Midbrain (tissue), 1 donor: Measurements from ENCODE around the gene CALHM1.
"Not testable (repeated sequence)": the region's sequence is repeated elsewhere in the genome, so short reads cannot be mapped to it uniquely, and the experiment has no call there.

ENCODE experiments used
- DNase-seq: peaks from one replicate; lab custom pipeline; 2025; lab: John Stamatoyannopoulos, UW

CALHM1 gene, protein sequence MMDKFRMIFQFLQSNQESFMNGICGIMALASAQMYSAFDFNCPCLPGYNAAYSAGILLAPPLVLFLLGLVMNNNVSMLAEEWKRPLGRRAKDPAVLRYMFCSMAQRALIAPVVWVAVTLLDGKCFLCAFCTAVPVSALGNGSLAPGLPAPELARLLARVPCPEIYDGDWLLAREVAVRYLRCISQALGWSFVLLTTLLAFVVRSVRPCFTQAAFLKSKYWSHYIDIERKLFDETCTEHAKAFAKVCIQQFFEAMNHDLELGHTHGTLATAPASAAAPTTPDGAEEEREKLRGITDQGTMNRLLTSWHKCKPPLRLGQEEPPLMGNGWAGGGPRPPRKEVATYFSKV

GRCh38 chr10:103458720-103459119, at the start of gene CALHM1:
TSS of gene CALHM1 (minus strand) at chr10:103458900. CDS start at chr10:103458751, 149 bp downstream.
- DNase-seq = no peak

GRCh38 chr10:103507235-103508191, 48.8 kb upstream of the CALHM1 start:
- no peak for DNase-seq

DNA sequence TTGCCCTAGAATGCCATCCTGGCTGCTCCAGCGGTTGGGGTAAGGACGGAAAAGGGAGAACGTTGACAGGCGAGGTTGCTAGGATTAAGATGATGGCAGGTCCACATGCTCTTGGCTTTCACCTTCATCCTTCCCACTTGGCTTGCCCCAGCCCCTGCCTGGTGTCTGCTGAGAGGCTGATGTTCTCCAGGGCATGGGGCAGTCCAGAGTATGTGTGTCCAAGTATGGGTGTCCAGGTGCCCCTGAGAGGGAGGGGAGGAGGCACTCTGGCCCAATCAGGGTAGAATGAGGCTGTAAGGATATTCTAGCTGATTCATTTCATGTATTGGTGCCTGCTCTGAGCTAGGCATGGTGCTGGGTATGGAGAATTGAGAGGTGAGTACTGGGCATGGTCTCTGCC, 47.4 kb upstream of the CALHM1 start:
- no peak for DNase-seq

GRCh38 chr10:103504181-103504783, 45.6 kb upstream of the CALHM1 start:
- no peak for DNase-seq

DNA sequence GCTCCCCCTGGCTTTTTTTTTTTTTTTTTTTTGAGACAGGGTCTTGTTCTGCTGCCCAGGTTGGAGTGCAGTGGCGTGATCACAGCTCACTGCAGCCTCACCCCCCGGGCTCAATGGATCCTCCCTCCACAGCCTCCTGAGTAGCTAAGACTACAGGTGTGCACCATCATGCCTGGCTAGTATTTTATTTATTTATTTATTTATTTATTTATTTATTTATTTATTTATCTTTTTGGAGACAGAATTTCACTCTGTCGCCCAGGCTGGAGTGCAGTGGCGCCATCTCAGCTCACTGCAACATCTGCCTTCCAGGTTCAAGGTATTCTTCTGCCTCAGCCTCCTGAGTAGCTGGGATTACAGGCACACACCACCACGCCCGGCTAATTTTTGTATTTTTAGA, 45.1 kb upstream of the CALHM1 start:
- DNase-seq = not testable (repeated sequence)

- DNase-seq = no peak
These were observed 44.4 kb upstream of the CALHM1 start for GRCh38 chr10:103502849-103503660.

DNA sequence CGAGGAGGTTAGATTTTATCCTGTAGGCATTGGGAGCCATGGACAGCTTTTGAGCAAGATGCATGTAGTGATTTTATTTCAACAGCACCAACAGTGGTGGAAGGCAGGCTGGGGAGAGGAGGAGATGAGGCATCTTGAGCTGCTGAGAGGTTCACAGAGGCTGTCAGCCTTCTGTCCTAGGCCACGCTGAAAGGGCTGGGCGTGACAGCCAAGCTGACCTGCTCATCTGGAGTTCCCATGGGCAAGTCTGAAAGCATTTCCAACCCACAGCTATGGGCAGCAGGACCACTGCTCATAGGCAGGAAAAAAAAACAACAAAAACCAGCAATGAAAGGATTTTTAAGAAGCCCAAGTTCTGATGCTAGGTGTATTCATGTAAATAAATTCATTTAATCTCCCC, 42.5 kb upstream of the CALHM1 start:
- DNase-seq = no peak

DNA sequence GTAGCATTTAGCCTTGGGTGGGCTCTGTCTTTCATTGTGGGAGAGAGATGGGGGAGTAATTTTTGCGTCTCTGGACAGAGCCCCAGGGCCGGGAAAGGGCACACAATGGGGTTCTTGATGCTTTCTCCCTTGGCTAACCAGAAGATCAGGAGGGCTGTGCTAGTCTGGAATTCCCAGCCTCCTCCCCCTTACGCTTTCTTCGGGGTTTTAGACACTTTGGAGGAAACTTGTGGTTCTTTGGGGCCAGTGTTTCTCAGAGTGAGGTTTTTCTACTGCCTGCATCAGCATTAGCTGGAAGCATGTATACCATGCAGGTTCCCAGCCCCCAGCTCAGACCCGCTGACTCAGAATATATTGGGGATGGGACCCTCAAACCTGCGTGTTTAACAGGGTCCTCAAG, 41.8 kb upstream of the CALHM1 start:
- DNase-seq = no peak

DNA sequence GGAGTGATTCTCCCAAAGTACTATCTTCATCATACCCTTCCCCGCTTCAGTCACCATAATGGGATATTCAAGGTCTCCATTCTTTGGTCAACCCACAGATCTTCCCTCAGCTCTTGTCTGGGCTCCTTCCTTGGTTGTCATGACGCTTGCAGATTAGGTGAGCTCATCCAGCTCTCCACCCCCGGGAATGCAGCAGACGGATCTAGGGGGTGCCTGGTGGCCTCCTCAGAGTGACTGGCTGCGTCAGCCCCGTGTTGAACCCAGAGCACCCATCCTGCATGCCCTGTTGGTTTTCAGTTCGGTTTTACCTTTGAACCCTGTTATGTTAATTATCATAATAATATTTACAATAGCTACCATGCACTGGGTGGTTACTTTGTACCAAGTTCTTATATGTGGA, 41.2 kb upstream of the CALHM1 start:
- DNase-seq = no peak

GRCh38 chr10:103498936-103499638, 40.4 kb upstream of the CALHM1 start:
- DNase-seq = no peak

GRCh38 chr10:103497161-103497915, 38.6 kb upstream of the CALHM1 start:
- no peak for DNase-seq

DNA sequence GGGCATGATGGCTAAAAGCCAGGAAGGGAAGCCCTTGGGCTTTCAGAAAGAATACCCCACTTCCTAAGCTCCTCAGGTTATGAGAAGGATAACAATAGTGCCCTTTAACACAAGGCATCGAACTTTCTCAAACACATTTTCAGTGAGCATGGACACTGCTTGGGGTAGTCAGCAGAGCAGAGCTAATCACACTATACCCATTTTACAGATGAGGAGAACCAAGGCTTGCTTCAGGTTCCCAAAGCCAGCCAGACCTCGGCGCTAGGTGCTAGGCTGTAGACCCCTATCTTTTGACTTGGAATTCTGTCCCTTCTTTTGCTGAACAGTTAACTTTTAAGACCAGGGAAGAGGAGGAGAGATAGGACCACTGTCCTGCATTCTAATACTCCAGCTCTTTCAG, 36.6 kb upstream of the CALHM1 start:
- DNase-seq = no peak

GRCh38 chr10:103493916-103494877, 35.5 kb upstream of the CALHM1 start:
- no peak for DNase-seq

- peak; percentile 23 for DNase-seq
These were observed 34.7 kb upstream of the CALHM1 start, which contains the start of gene NEURL1 for GRCh38 chr10:103493362-103493915. TSS of gene NEURL1 (plus strand) at chr10:103493705. CDS start at chr10:103494388, 683 bp downstream.

DNA sequence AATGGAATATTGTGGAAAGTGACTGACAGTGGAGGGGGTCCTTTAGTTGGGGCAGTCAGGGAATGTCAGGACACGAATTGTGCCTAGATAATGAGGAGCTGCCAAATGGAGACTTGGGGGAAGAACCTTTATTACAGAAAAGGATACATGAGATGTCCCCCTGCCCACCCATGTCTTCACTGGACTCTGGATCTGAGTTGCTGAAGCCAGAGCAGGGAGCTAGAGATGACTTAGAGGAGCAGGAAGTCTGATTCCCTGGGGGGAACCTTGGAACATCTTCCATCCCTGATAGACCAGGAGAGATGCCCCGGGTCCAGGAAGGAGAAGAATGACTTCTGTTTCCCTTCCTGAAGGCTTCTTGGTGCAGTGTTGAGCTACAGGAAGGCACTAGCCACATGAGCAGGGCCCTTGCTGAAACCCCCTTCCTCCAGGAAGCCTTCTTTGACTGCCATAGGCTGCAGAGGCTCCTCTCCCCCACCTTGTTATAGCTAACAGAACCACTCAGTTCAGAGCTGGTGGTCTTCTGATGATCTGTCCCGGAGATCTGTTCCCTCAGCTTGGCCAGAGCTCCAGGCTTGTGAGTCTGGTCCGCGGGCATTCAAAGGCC, 34.1 kb upstream of the CALHM1 start:
- no peak for DNase-seq

DNA sequence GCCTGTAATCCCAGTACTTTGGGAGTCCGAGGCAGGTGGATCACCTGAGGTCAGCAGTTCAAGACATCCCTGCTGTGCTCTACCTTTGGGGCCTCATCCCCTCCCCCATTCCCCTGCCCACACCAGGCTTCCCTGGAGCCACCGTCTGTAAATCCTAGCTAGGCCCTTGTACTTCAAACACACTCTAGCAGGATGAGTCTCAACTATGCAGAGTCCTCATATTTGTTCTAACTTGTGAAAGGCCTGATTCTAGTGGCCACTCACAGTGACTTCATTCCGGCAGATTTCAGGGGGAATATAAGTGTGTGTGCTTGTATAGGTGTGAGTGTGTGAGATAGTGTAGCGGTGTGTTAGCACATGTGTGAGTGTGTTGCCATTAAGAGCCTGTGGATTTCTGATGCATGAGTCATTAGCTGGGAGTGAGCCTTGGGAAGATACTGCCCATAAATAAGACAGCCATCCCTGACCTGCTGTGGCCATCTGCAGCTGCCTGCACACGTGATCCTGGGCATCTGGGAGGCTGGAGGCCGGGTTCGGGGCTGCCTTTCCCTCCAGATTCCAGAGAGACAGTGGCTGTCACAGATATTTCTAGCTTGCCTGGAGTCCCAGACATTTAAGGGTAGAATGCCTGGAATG, 33.1 kb upstream of the CALHM1 start:
- DNase-seq = no peak

GRCh38 chr10:103490986-103491314, 32.2 kb upstream of the CALHM1 start:
- DNase-seq = no peak

GRCh38 chr10:103487410-103487708, 28.7 kb upstream of the CALHM1 start:
- DNase-seq = no peak
